ENCODE measurements around the gene CERS1.

GRCh38 chr19:18933297-18933696 is 37.3 kb upstream of the CERS1 start:
- TF ChIP-seq POLR2AphosphoS5 (IDR thresholded peaks at IDR 0.05; ENCODE audit: low read depth, low read length) (no peak), TAF1 (IDR thresholded peaks at IDR 0.05; ENCODE audit: borderline replicate concordance, insufficient read depth, low read length) (no peak), REST (IDR thresholded peaks at IDR 0.05; ENCODE audit: insufficient read depth in 1 of 2, low read depth in 2 of 2, low read length in 2 of 2) (no peak), SIN3A (IDR thresholded peaks at IDR 0.05; ENCODE audit: borderline replicate concordance, insufficient read depth, low read length) (no peak)

Measured in PFSK-1 (cell line).